IPS-11a (cell line): ENCODE measurements around the gene ARSH.
"Not testable (repeated sequence)": the region's sequence is repeated elsewhere in the genome, so short reads cannot be mapped to it uniquely, and the experiment has no call there.

Source experiments
- H3K4me3 ChIP-seq: one replicate; pipeline ENCODE4 v1.5.1; 2013; ENCODE audit warnings: low read depth, low read length, control low read depth

The ARSH gene

GRCh38 chrX:3037218-3037617 lies 30.9 kb downstream of the ARSH start:
- H3K4me3 ChIP-seq = no peak overlapping the region

GRCh38 chrX:3044196-3044595 lies 37.9 kb downstream of the ARSH start:
- no peak overlapping the region for H3K4me3 ChIP-seq

- no peak overlapping the region for H3K4me3 ChIP-seq
These were observed 38.3 kb downstream of the ARSH start for GRCh38 chrX:3044671-3045070.

- no peak overlapping the region for H3K4me3 ChIP-seq
These were observed 40.2 kb downstream of the ARSH start for GRCh38 chrX:3046253-3047240.

DNA sequence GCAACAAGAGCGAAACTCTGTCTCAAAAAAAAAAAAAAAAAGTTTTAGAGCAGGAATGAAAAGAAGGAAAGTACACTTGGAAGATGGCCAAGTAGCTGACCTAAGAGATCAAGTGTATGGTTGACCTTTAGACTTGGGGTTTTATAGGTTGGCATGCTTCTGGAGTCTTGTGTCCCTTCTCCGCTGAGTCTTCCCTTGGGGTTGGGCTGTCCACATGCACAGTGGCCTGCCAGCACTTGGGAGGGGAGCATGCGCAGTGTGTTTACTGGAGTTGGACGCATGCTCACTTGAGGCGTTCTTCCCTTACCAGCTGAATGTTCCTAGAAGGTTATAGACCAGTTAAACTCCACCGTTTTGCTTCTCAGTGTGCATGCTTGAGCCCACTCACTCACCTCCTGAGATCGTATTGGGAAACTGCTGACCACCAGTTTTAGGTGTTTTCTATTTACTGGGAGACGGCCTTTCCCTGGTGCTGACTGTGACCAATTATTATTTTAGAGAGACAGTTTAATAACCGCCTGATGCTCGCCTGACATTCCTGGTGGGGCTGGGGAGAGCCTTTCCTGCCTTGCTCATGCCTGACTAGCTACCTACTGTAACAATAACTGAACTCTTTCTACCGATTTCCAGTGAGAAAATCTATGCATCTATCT lies 44.3 kb downstream of the ARSH start:
- not testable (repeated sequence) for H3K4me3 ChIP-seq

GRCh38 chrX:3052860-3053259 lies 46.5 kb downstream of the ARSH start:
- H3K4me3 ChIP-seq = no peak overlapping the region

- H3K4me3 ChIP-seq = no peak overlapping the region
These were observed 60.2 kb downstream of the ARSH start for GRCh38 chrX:3066555-3066954.

DNA sequence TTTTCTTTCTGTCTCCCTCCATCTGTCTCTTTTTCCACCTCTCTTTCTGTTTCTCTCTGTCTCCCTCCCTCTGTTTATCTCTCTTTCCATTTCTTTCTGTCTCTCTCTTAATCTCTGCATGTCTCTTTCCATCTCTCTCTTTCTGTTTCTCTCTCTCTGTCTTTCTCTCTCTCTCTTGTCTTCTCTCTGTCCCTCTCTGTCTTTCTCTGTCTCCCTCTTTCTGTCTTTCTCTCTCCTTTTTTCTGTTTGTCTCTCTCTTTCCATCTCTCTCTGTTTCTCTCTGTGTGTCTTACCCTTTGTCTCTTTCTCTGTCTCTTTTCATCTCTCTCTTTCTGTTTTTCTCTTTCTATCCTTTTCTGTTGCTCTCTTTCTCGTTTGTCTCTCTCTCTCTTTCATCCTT lies 69.6 kb downstream of the ARSH start:
- H3K4me3 ChIP-seq = no peak overlapping the region

DNA sequence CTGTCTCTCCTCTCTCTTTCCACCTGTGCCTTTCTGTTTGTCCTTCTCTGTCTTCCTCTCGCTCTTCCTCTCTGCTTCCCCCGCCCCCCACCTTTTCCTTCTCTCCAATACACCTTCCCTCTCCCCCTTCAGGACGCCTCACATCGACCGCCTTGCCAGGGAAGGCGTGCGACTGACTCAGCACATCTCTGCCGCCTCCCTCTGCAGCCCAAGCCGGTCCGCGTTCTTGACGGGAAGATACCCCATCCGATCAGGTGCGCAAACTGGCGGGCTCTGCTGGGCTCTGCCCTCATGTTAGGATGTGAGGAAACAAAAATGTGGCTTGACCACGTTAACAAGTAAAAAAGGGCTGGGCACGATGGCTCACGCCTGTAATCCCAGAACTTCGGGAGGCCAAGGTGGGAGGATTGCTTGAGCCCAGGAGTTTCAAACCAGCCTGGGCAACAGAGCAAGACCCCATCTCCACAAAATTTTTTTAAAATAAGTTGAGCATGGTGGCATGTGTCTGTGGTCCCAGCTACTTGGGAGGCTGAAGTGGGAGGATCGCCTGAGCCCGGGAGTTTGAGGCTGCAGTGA lies 70.2 kb downstream of the ARSH start:
- no peak overlapping the region for H3K4me3 ChIP-seq
